Activated T-cell treated with anti-CD3 and anti-CD28 coated beads for 24 hours (primary cell): ENCODE results near the gene OR52M1.
"Not testable (repeated sequence)": the region's sequence is repeated elsewhere in the genome, so short reads cannot be mapped to it uniquely, and the experiment has no call there.

Experiments
- DNase-seq: peaks from one replicate; pipeline ENCODE4 v3.0.0-alpha.2; 2020; ENCODE audit warnings: low read depth

OR52M1 gene

GRCh38 chr11:4544891-4545290 lies at the start of gene OR52M1:
Gene OR52M1, plus strand, starts transcription at chr11:4545191. Its CDS starts 0 bp downstream, at chr11:4545191.
- DNase-seq = no peak

- no peak for DNase-seq
Observed at GRCh38 chr11:4495487-4495886, 49.5 kb upstream of the OR52M1 start.

- DNase-seq = no peak
Observed at GRCh38 chr11:4495986-4496385, 49.0 kb upstream of the OR52M1 start.

- DNase-seq = no peak
Observed at GRCh38 chr11:4496557-4497248, 48.3 kb upstream of the OR52M1 start.

GRCh38 chr11:4508886-4509285 lies 36.1 kb upstream of the OR52M1 start:
- no peak for DNase-seq

GRCh38 chr11:4511282-4512245 lies 33.4 kb upstream of the OR52M1 start:
- no peak for DNase-seq

- DNase-seq = no peak
Observed at GRCh38 chr11:4514196-4514595, 30.8 kb upstream of the OR52M1 start.

GRCh38 chr11:4522339-4522738 lies 22.7 kb upstream of the OR52M1 start:
- DNase-seq = no peak

- DNase-seq = no peak
Observed at GRCh38 chr11:4522752-4523151, 22.2 kb upstream of the OR52M1 start.

GRCh38 chr11:4523666-4524065 lies 21.3 kb upstream of the OR52M1 start:
- DNase-seq = no peak

GRCh38 chr11:4527926-4528325 lies 17.1 kb upstream of the OR52M1 start:
- no peak for DNase-seq

- DNase-seq = not testable (repeated sequence)
Observed at GRCh38 chr11:4531686-4532085, 13.3 kb upstream of the OR52M1 start.

- DNase-seq = peak; percentile 20
Observed at GRCh38 chr11:4539603-4540219, 5.3 kb upstream of the OR52M1 start.

GRCh38 chr11:4541071-4541470 lies 3.9 kb upstream of the OR52M1 start:
- no peak for DNase-seq

GRCh38 chr11:4543561-4543960 lies 1.4 kb upstream of the OR52M1 start:
- DNase-seq = no peak

GRCh38 chr11:4546878-4547277 lies 1.9 kb downstream of the OR52M1 start:
- no peak for DNase-seq

- DNase-seq = no peak
Observed at GRCh38 chr11:4547416-4547815, 2.4 kb downstream of the OR52M1 start.

- no peak for DNase-seq
Observed at GRCh38 chr11:4551346-4551979, 6.5 kb downstream of the OR52M1 start.

- no peak for DNase-seq
Observed at GRCh38 chr11:4559527-4560440, 14.8 kb downstream of the OR52M1 start.

- no peak for DNase-seq
Observed at GRCh38 chr11:4560467-4560866, 15.5 kb downstream of the OR52M1 start.

GRCh38 chr11:4565371-4565770 lies 20.4 kb downstream of the OR52M1 start:
- DNase-seq = no peak
